ENCODE measurements around the gene CCDC30.
"Not testable (repeated sequence)": the region's sequence is repeated elsewhere in the genome, so short reads cannot be mapped to it uniquely, and the experiment has no call there.

Gene CCDC30

GRCh38 chr1:42454403-42454802 is 8.7 kb upstream of the CCDC30 start:
- Histone ChIP-seq H3K4me3 (ENCODE audit: low read length) (no peak overlapping the region), H3K36me3 (ENCODE audit: control insufficient read depth, insufficient read depth, low read length, severe bottlenecking) (peaks cover 16% of the 10 kb centered on the region), H3K9me3 (ENCODE audit: control insufficient read depth, low read length) (no peaks in the 10 kb centered on the region), H3K27me3 (replicated peaks; ENCODE audit: control insufficient read depth, insufficient read depth, low read length) (no peaks in the 10 kb centered on the region), H3K9ac (ENCODE audit: low read length) (no peak overlapping the region), H3K4me1 (ENCODE audit: control insufficient read depth, insufficient read depth, low read length) (peaks cover 12% of the 10 kb centered on the region)
- no peak for DNase-seq (ENCODE audit: low read depth)

GRCh38 chr1:42456010-42456753 is 6.9 kb upstream of the CCDC30 start, which contains the start of the genes PPCS and ZMYND12:
Gene PPCS (plus strand): TSS chr1:42456543. CDS start chr1:42456566, 23 bp downstream.
Gene ZMYND12 (minus strand): TSS chr1:42456022. CDS start chr1:42455997, 25 bp downstream.
- no peaks in the 10 kb centered on the region for H3K27me3 ChIP-seq (replicated peaks; ENCODE audit: control insufficient read depth, insufficient read depth, low read length)
- H3K9ac ChIP-seq (ENCODE audit: low read length), result peak within 1 kb of the TSS; percentile 97
- H3K9me3 ChIP-seq (ENCODE audit: control insufficient read depth, low read length), result no peaks in the 10 kb centered on the region
- peak within 1 kb of the TSS; percentile 98 for H3K4me3 ChIP-seq (ENCODE audit: low read length)
- H3K4me1 ChIP-seq (ENCODE audit: control insufficient read depth, insufficient read depth, low read length), result peaks cover 12% of the 10 kb centered on the region
- DNase-seq (ENCODE audit: low read depth), result peak; percentile 69
- peaks cover 33% of the 10 kb centered on the region for H3K36me3 ChIP-seq (ENCODE audit: control insufficient read depth, insufficient read depth, low read length, severe bottlenecking)

GRCh38 chr1:42456754-42457089 is 6.4 kb upstream of the CCDC30 start:
- H3K27me3 ChIP-seq (replicated peaks; ENCODE audit: control insufficient read depth, insufficient read depth, low read length), result no peaks in the 10 kb centered on the region
- peak overlapping the region; percentile 97 for H3K9ac ChIP-seq (ENCODE audit: low read length)
- DNase-seq (ENCODE audit: low read depth), result peak; percentile 51
- peaks cover 33% of the 10 kb centered on the region for H3K36me3 ChIP-seq (ENCODE audit: control insufficient read depth, insufficient read depth, low read length, severe bottlenecking)
- peak overlapping the region; percentile 98 for H3K4me3 ChIP-seq (ENCODE audit: low read length)
- H3K4me1 ChIP-seq (ENCODE audit: control insufficient read depth, insufficient read depth, low read length), result peaks cover 12% of the 10 kb centered on the region
- H3K9me3 ChIP-seq (ENCODE audit: control insufficient read depth, low read length), result no peaks in the 10 kb centered on the region

- H3K4me1 ChIP-seq (ENCODE audit: control insufficient read depth, insufficient read depth, low read length), result peaks cover 18% of the 10 kb centered on the region
- no peak overlapping the region for H3K4me3 ChIP-seq (ENCODE audit: low read length)
- no peak overlapping the region for H3K9ac ChIP-seq (ENCODE audit: low read length)
- DNase-seq (ENCODE audit: low read depth), result no peak
- H3K9me3 ChIP-seq (ENCODE audit: control insufficient read depth, low read length), result no peaks in the 10 kb centered on the region
- H3K27me3 ChIP-seq (replicated peaks; ENCODE audit: control insufficient read depth, insufficient read depth, low read length), result no peaks in the 10 kb centered on the region
- peaks cover 33% of the 10 kb centered on the region for H3K36me3 ChIP-seq (ENCODE audit: control insufficient read depth, insufficient read depth, low read length, severe bottlenecking)
These were observed 1.9 kb upstream of the CCDC30 start for GRCh38 chr1:42461196-42461595.

- H3K4me1 ChIP-seq (ENCODE audit: control insufficient read depth, insufficient read depth, low read length), result peaks cover 11% of the 10 kb centered on the region
- H3K9ac ChIP-seq (ENCODE audit: low read length), result peak overlapping the region; percentile 75
- peaks cover 22% of the 10 kb centered on the region for H3K36me3 ChIP-seq (ENCODE audit: control insufficient read depth, insufficient read depth, low read length, severe bottlenecking)
- H3K27me3 ChIP-seq (replicated peaks; ENCODE audit: control insufficient read depth, insufficient read depth, low read length), result no peaks in the 10 kb centered on the region
- H3K9me3 ChIP-seq (ENCODE audit: control insufficient read depth, low read length), result no peaks in the 10 kb centered on the region
- no peak for DNase-seq (ENCODE audit: low read depth)
- peak overlapping the region; percentile 93 for H3K4me3 ChIP-seq (ENCODE audit: low read length)
These were observed 835 bp downstream of the CCDC30 start for GRCh38 chr1:42463921-42464320.

- Histone ChIP-seq H3K4me1 (ENCODE audit: control insufficient read depth, insufficient read depth, low read length) (peaks cover 11% of the 10 kb centered on the region), H3K4me3 (ENCODE audit: low read length) (no peak overlapping the region)
- no peak for DNase-seq (ENCODE audit: low read depth)
These were observed 2.9 kb downstream of the CCDC30 start for GRCh38 chr1:42466030-42466429.

GRCh38 chr1:42469727-42470126 is 6.6 kb downstream of the CCDC30 start:
- Histone ChIP-seq H3K9me3 (ENCODE audit: control insufficient read depth, low read length) (no peaks in the 10 kb centered on the region), H3K4me3 (ENCODE audit: low read length) (no peak overlapping the region), H3K27me3 (replicated peaks; ENCODE audit: control insufficient read depth, insufficient read depth, low read length) (no peaks in the 10 kb centered on the region), H3K36me3 (ENCODE audit: control insufficient read depth, insufficient read depth, low read length, severe bottlenecking) (no peaks in the 10 kb centered on the region), H3K9ac (ENCODE audit: low read length) (no peak overlapping the region), H3K4me1 (ENCODE audit: control insufficient read depth, insufficient read depth, low read length) (no peaks in the 10 kb centered on the region)
- no peak for DNase-seq (ENCODE audit: low read depth)

More at GRCh38 chr1:42466030-42466429, 2.9 kb downstream of the CCDC30 start:
- H3K36me3 ChIP-seq (ENCODE audit: control insufficient read depth, insufficient read depth, low read length, severe bottlenecking), result peaks cover 1% of the 10 kb centered on the region
- H3K27me3 ChIP-seq (replicated peaks; ENCODE audit: control insufficient read depth, insufficient read depth, low read length), result no peaks in the 10 kb centered on the region
- no peak overlapping the region for H3K9ac ChIP-seq (ENCODE audit: low read length)
- no peaks in the 10 kb centered on the region for H3K9me3 ChIP-seq (ENCODE audit: control insufficient read depth, low read length)

GRCh38 chr1:42476605-42477004 is 13.5 kb downstream of the CCDC30 start:
- no peak overlapping the region for H3K4me3 ChIP-seq (ENCODE audit: low read length)
- H3K27me3 ChIP-seq (replicated peaks; ENCODE audit: control insufficient read depth, insufficient read depth, low read length), result no peaks in the 10 kb centered on the region
- no peaks in the 10 kb centered on the region for H3K9me3 ChIP-seq (ENCODE audit: control insufficient read depth, low read length)

GRCh38 chr1:42477354-42477753 is 14.3 kb downstream of the CCDC30 start:
- H3K9ac ChIP-seq (ENCODE audit: low read length); H3K27me3 ChIP-seq (replicated peaks; ENCODE audit: control insufficient read depth, insufficient read depth, low read length); H3K4me3 ChIP-seq (ENCODE audit: low read length); H3K36me3 ChIP-seq (ENCODE audit: control insufficient read depth, insufficient read depth, low read length, severe bottlenecking); H3K9me3 ChIP-seq (ENCODE audit: control insufficient read depth, low read length); H3K4me1 ChIP-seq (ENCODE audit: control insufficient read depth, insufficient read depth, low read length); DNase-seq (ENCODE audit: low read depth): not testable (repeated sequence)

More at GRCh38 chr1:42476605-42477004, 13.5 kb downstream of the CCDC30 start:
- Histone ChIP-seq H3K36me3 (ENCODE audit: control insufficient read depth, insufficient read depth, low read length, severe bottlenecking) (no peaks in the 10 kb centered on the region), H3K4me1 (ENCODE audit: control insufficient read depth, insufficient read depth, low read length) (no peaks in the 10 kb centered on the region), H3K9ac (ENCODE audit: low read length) (no peak overlapping the region)
- DNase-seq (ENCODE audit: low read depth), result no peak

GRCh38 chr1:42477775-42478174 is 14.7 kb downstream of the CCDC30 start:
- Histone ChIP-seq H3K9ac (ENCODE audit: low read length) (no peak overlapping the region), H3K36me3 (ENCODE audit: control insufficient read depth, insufficient read depth, low read length, severe bottlenecking) (no peaks in the 10 kb centered on the region), H3K27me3 (replicated peaks; ENCODE audit: control insufficient read depth, insufficient read depth, low read length) (no peaks in the 10 kb centered on the region), H3K4me3 (ENCODE audit: low read length) (no peak overlapping the region), H3K9me3 (ENCODE audit: control insufficient read depth, low read length) (no peaks in the 10 kb centered on the region), H3K4me1 (ENCODE audit: control insufficient read depth, insufficient read depth, low read length) (no peaks in the 10 kb centered on the region)
- DNase-seq (ENCODE audit: low read depth), result no peak

- no peak overlapping the region for H3K4me3 ChIP-seq (ENCODE audit: low read length)
- no peak overlapping the region for H3K9ac ChIP-seq (ENCODE audit: low read length)
- H3K9me3 ChIP-seq (ENCODE audit: control insufficient read depth, low read length), result no peaks in the 10 kb centered on the region
- no peak for DNase-seq (ENCODE audit: low read depth)
- H3K27me3 ChIP-seq (replicated peaks; ENCODE audit: control insufficient read depth, insufficient read depth, low read length), result no peaks in the 10 kb centered on the region
- H3K36me3 ChIP-seq (ENCODE audit: control insufficient read depth, insufficient read depth, low read length, severe bottlenecking), result no peaks in the 10 kb centered on the region
- peaks cover 5% of the 10 kb centered on the region for H3K4me1 ChIP-seq (ENCODE audit: control insufficient read depth, insufficient read depth, low read length)
These were observed 16.5 kb downstream of the CCDC30 start for GRCh38 chr1:42479621-42480020.

- Histone ChIP-seq H3K4me1 (ENCODE audit: control insufficient read depth, insufficient read depth, low read length) (peaks cover 5% of the 10 kb centered on the region), H3K9ac (ENCODE audit: low read length) (no peak overlapping the region), H3K36me3 (ENCODE audit: control insufficient read depth, insufficient read depth, low read length, severe bottlenecking) (no peaks in the 10 kb centered on the region), H3K9me3 (ENCODE audit: control insufficient read depth, low read length) (no peaks in the 10 kb centered on the region), H3K4me3 (ENCODE audit: low read length) (no peak overlapping the region), H3K27me3 (replicated peaks; ENCODE audit: control insufficient read depth, insufficient read depth, low read length) (no peaks in the 10 kb centered on the region)
- DNase-seq (ENCODE audit: low read depth), result no peak
These were observed 17.8 kb downstream of the CCDC30 start for GRCh38 chr1:42480921-42481320.
